Middle frontal gyrus (tissue), 1 donor: Measurements from ENCODE around the gene SYNRG.

ENCODE experiments used
- DNase-seq: peaks from one replicate; pipeline ENCODE4 v3.0.0-alpha.2; 2015; ENCODE audit warnings: low spot score; ENCODE audit errors: extremely low spot score

Gene SYNRG

GRCh38 chr17:37476431-37477120 lies 132.6 kb downstream of the SYNRG start:
- DNase-seq = no peak

GRCh38 chr17:37475731-37476420 lies 133.3 kb downstream of the SYNRG start:
- DNase-seq = no peak

- DNase-seq = no peak
These were observed 139.0 kb downstream of the SYNRG start for GRCh38 chr17:37470181-37470580.

- no peak for DNase-seq
These were observed 142.7 kb downstream of the SYNRG start for GRCh38 chr17:37466471-37466870.

- no peak for DNase-seq
These were observed 144.1 kb downstream of the SYNRG start for GRCh38 chr17:37465069-37465616.
